Activated CD4-positive, CD25-positive, alpha-beta regulatory T cell treated with anti-CD3 and anti-CD28 coated beads, Interleukin-2, amount 50 U/mL, for 24 hours (primary cell): ENCODE data around the gene CST4.
"Not testable (repeated sequence)": the region's sequence is repeated elsewhere in the genome, so short reads cannot be mapped to it uniquely, and the experiment has no call there.

Experiments
- ATAC-seq, 2 donors: fragments of 150-1000 bp; cut with Tn5 transposase; one replicate each; pipeline ENCODE4 v1.10.0; 2021; ENCODE audit warnings: mild to moderate bottlenecking in 1 of 2, moderate library complexity in 1 of 2

Gene CST4

GRCh38 chr20:23659989-23660837, 28.6 kb downstream of the CST4 start:
- ATAC-seq: no peak

GRCh38 chr20:23659610-23659988, 29.2 kb downstream of the CST4 start:
- ATAC-seq: not testable (repeated sequence)

GRCh38 chr20:23658989-23659609, 29.7 kb downstream of the CST4 start:
- no peak for ATAC-seq

GRCh38 chr20:23658336-23658735, 30.5 kb downstream of the CST4 start:
- no peak for ATAC-seq

GRCh38 chr20:23657202-23657601, 31.6 kb downstream of the CST4 start:
- ATAC-seq: no peak

GRCh38 chr20:23656372-23656771, 32.5 kb downstream of the CST4 start:
- ATAC-seq: no peak

- ATAC-seq: peak in 1 of 2 donors; percentile 25
Observed at GRCh38 chr20:23655491-23656211, 33.2 kb downstream of the CST4 start.

GRCh38 chr20:23654717-23655116, 34.1 kb downstream of the CST4 start:
- no peak for ATAC-seq

GRCh38 chr20:23654000-23654399, 34.8 kb downstream of the CST4 start:
- no peak for ATAC-seq

GRCh38 chr20:23653400-23653938, 35.4 kb downstream of the CST4 start:
- ATAC-seq: no peak

GRCh38 chr20:23652926-23653325, 35.9 kb downstream of the CST4 start:
- ATAC-seq: no peak

- no peak for ATAC-seq
Observed at GRCh38 chr20:23652371-23652770, 36.5 kb downstream of the CST4 start.

GRCh38 chr20:23651117-23651516, 37.7 kb downstream of the CST4 start:
- no peak for ATAC-seq

- ATAC-seq: no peak
Observed at GRCh38 chr20:23649830-23650417, 38.9 kb downstream of the CST4 start.

GRCh38 chr20:23649242-23649641, 39.6 kb downstream of the CST4 start:
- no peak for ATAC-seq

- ATAC-seq: no peak
Observed at GRCh38 chr20:23647346-23647745, 41.5 kb downstream of the CST4 start.

GRCh38 chr20:23646106-23646873, 42.5 kb downstream of the CST4 start:
- no peak for ATAC-seq

GRCh38 chr20:23645575-23645974, 43.3 kb downstream of the CST4 start:
- ATAC-seq: no peak

GRCh38 chr20:23644164-23644563, 44.7 kb downstream of the CST4 start:
- ATAC-seq: no peak

- no peak for ATAC-seq
Observed at GRCh38 chr20:23643659-23644058, 45.2 kb downstream of the CST4 start.

GRCh38 chr20:23641936-23642751, 46.7 kb downstream of the CST4 start:
- no peak for ATAC-seq
